Mesothelial cell of epicardium (in vitro differentiated cells): ENCODE results near the gene CCBE1. TPM values are rescaled to one million over a fixed set of nuclear protein-coding genes. Genes with fewer than 3 reads are reported as not detected.

ENCODE experiments used
- DNase-seq, 2 experiments: peaks; one replicate each; pipeline ENCODE4 v3.0.0; 2021; ENCODE audit warnings: low spot score in 2 of 2; ENCODE audit not compliant: unreplicated experiment in 2 of 2
- H3K27ac Mint-ChIP-seq: 2 replicates; pipeline ENCODE4 v1.8.0; 2021; ENCODE audit warnings: mixed read lengths
- H3K27me3 Mint-ChIP-seq: 2 replicates; pipeline ENCODE4 v1.8.0; 2021; ENCODE audit warnings: low read depth, mixed read lengths
- H3K36me3 Mint-ChIP-seq: 2 replicates; pipeline ENCODE4 v1.8.0; 2021; ENCODE audit warnings: mixed read lengths
- H3K4me1 Mint-ChIP-seq: 2 replicates; pipeline ENCODE4 v1.8.0; 2021; ENCODE audit warnings: mixed read lengths
- H3K4me3 Mint-ChIP-seq: 2 replicates; pipeline ENCODE4 v1.8.0; 2021; ENCODE audit warnings: mild to moderate bottlenecking, moderate library complexity, mixed read lengths
- H3K9me3 Mint-ChIP-seq: 2 replicates; pipeline ENCODE4 v1.8.0; 2021; ENCODE audit warnings: mixed read lengths
- CTCF ChIP-seq: fragments of 200-600 bp; sonication (generic); IDR thresholded peaks from one replicate; pipeline ENCODE4 v1.5.0; 2021; ENCODE audit warnings: antibody characterized with exemption; ENCODE audit not compliant: unreplicated experiment
- total RNA-seq: library from RNA; stranded (reverse); gene quantifications from 3 replicates; pipeline ENCODE4 v1.2.1, GENCODE V29; 2021

The CCBE1 gene
- total RNA-seq, 1 donor from 2014 or later, result 71.1 TPM

DNA sequence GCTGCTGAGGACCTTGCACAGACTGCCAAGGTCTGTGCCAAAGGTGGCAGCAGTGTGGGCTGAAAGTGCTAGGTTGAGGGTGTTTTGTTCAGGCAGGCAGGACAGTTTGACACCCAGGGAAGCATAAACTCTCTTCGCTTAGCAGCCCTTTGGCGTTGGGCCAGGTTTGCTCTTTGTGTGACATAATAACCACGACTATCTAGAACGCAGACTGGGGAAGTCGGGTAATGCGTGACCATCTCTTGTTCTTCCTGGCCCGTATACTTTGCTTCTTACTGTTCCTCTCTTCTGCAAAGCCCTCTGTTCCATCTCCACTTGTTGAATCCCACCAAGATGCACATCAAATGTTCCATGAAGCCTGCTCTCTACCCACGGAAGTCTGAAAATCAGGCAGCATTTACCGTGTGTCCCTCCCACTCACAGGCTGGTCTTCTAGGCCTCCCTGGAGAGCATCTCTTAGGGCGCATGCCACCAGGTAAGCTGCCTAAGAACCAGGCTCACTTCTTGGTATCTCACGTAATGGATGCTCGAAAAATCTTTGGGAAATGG, 241.4 kb downstream of the CCBE1 start:
- peaks cover 45% of the 10 kb centered on the region for H3K4me1 Mint-ChIP-seq
- DNase-seq, result no peak
- peak overlapping the region; percentile 35 for H3K27ac Mint-ChIP-seq
- no peak overlapping the region for H3K4me3 Mint-ChIP-seq
- peaks cover 28% of the 10 kb centered on the region for H3K27me3 Mint-ChIP-seq
- H3K36me3 Mint-ChIP-seq, result peaks cover 2% of the 10 kb centered on the region
- no peak for TF ChIP-seq CTCF
- no peaks in the 10 kb centered on the region for H3K9me3 Mint-ChIP-seq

GRCh38 chr18:59454909-59455727, 242.1 kb downstream of the CCBE1 start:
- TF ChIP-seq CTCF, result no peak
- Mint-ChIP-seq H3K4me3 (no peak overlapping the region), H3K27ac (peak overlapping the region; percentile 61), H3K36me3 (peaks cover 2% of the 10 kb centered on the region), H3K27me3 (peaks cover 28% of the 10 kb centered on the region), H3K4me1 (peaks cover 40% of the 10 kb centered on the region), H3K9me3 (no peaks in the 10 kb centered on the region)
- DNase-seq, result no peak

GRCh38 chr18:59453468-59453961, 243.7 kb downstream of the CCBE1 start:
- Mint-ChIP-seq H3K27me3 (peaks cover 26% of the 10 kb centered on the region), H3K4me3 (no peak overlapping the region), H3K4me1 (peaks cover 26% of the 10 kb centered on the region), H3K27ac (no peak overlapping the region), H3K36me3 (peaks cover 4% of the 10 kb centered on the region), H3K9me3 (no peaks in the 10 kb centered on the region)
- no peak for DNase-seq
- no peak for TF ChIP-seq CTCF

DNA sequence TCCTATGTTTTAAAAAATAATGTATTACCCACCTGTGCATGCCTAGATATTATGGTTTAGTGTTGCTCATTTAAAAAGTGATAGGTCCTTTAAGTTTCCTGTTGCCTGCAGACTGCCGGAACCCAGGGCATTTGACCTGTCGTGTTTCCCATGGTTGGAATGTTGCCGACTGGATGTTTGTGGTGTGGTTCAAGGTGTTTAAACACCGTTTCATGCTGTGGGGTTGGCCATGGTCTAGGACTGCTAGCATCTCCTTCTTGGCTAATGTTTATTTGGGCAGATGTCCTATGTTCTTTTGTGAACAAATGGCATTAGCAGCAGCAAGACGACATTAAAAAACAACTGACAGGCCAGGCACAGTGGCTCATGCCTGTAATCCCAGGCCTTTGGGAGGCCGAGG, 245.3 kb downstream of the CCBE1 start:
- no peak for TF ChIP-seq CTCF
- peaks cover 23% of the 10 kb centered on the region for H3K4me1 Mint-ChIP-seq
- peaks cover 7% of the 10 kb centered on the region for H3K36me3 Mint-ChIP-seq
- no peak overlapping the region for H3K27ac Mint-ChIP-seq
- DNase-seq, result no peak
- H3K27me3 Mint-ChIP-seq, result peaks cover 19% of the 10 kb centered on the region
- no peak overlapping the region for H3K4me3 Mint-ChIP-seq
- no peaks in the 10 kb centered on the region for H3K9me3 Mint-ChIP-seq

GRCh38 chr18:59451073-59451472, 246.2 kb downstream of the CCBE1 start:
- Mint-ChIP-seq H3K27me3 (peaks cover 15% of the 10 kb centered on the region), H3K9me3 (no peaks in the 10 kb centered on the region), H3K4me3 (no peak overlapping the region)

More at GRCh38 chr18:59451073-59451472, 246.2 kb downstream of the CCBE1 start:
- Mint-ChIP-seq H3K4me1 (peaks cover 23% of the 10 kb centered on the region), H3K27ac (no peak overlapping the region), H3K36me3 (peaks cover 5% of the 10 kb centered on the region)
- TF ChIP-seq CTCF, result no peak
- DNase-seq, result no peak
